ENCODE measurements around the gene LENG1. TPM values are rescaled to one million over a fixed set of nuclear protein-coding genes. Genes with fewer than 3 reads are reported as not detected.
A peak's percentile ranks its signal among the peaks of the same experiment; 100 is the strongest.

LENG1 gene
- polyA plus RNA-seq, 5 donors: 6.5 to 12.3 (median 7.9) TPM

DNA sequence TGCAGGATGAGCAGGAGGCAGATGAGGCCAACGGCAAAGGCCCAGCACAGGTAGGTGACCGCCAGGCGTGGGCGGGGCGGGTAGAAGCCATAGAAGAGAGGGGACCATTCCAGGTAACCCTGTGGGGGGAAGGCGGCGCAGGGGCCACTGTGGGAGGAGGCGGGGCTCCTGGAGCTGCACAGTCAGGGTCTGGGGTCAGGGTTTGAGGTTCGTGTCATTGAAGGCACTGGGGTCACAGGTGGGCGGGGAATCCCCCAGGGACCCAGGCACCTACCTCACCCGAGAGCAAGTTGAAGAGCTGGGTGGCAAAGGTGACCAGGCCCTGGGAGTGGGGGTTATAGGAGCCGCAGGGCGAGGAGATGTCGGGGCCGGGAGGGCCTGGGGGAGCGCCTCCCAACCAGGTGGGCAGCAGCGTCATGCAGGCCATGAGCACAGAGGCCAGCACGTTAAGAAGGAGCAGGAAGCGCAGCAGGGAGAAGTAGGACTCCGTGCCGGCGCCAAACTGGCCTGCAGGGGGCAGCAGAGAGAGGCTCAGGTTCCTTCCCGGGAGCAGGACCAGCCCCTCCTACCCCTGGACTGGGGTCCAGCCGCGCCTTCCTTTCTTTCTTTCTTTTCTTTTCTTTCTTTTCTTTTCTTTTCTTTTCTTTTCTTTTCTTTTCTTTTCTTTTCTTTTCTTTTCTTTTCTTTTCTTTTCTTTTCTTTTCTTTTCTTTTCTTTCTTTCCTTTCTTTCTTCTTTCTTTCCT, 8.8 kb upstream of the LENG1 start:
- peak; percentile 76 to 84 for DNase-seq

GRCh38 chr19:54165222-54165621, 5.7 kb upstream of the LENG1 start:
- DNase-seq: no peak

DNA sequence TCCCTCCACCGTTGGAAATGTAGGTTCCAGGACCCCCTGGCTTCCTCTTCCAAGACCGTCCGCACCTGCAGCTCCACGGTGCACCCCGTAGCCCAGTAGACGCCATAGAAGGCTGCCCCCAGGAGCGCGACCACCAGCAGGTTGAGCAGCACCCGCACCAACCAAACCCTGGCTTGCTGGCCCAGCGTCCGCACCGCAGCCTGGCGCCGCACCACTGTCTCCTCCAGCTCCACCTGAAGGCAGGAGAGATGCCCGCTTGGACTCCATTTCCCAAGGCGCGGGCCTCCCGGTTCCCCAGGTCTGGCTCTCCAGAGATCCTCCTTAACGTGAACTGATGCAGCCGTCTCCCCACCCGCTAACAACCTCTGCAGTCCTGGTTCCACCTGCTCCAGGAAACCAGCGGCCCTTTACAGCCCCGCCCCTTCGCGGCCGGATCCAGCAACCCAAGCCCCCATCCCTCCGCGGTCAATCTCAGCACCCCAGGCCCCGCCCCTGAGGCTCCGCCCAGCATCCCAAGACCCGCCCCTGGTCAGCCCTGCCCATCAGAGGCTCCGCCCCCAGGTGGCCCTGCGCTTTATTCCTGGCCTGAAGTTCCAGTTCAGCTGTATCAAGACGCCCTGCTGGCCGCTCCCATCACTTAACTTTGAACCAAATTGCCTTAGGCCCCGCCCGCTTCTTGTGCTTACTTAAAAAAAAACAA, 5.0 kb upstream of the LENG1 start:
- DNase-seq: no peak

DNA sequence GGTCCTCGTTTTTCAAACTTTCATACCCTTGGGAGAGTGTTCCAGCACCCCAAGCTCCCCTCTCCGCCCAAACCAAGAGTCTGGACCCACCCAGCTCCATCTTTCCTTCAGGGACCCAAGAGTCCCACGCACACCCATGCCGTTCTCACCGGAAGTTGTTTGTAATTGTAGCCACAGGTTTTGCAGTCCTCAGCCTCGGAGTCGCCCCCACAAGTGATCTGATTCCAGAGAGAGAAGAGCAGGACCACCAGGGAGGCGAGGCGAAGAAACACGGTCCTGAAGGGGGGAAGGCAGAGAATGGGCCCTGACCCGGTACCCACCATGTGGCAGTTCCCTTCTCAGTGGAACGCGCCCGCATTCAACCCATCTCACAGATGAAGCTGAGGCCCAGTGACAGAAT, 3.4 kb upstream of the LENG1 start:
- no peak for DNase-seq

GRCh38 chr19:54162241-54162805, 2.8 kb upstream of the LENG1 start:
- peak; percentile 60 to 71 for DNase-seq

GRCh38 chr19:54160854-54161253, 1.3 kb upstream of the LENG1 start:
- no peak for DNase-seq

DNA sequence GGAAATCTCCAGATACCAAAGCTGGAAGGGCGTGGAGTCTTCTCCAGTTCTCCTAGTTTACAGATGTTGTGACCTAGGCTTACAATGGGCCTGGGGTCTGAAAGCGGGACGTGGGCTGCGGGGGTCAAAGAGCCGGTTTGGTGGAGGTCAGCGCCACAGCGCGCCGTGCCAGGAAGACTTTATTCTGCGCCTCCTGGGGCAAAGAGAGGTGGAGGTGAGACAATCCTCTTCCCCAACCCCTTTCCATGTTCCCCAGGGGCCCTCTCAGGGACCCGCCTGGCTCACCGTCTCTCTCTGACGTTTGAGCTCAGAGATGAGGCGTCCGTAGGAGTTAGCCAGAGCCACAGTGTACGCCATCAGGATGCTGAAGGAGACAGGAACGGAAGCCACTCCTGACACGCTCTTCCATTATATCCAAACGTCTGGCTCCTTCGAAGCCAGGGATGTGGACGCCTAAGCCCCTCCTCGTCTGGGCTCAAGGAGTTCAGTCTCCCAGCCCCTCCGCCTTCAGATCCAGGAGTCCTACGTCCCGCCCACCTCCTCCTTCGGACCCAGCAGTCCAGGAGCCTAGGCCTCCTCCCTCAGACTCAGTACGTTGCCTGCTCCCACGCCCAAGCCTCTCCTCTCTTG, 776 bp upstream of the LENG1 start:
- peak in 1 of 2 donors; percentile 19 for DNase-seq

DNA sequence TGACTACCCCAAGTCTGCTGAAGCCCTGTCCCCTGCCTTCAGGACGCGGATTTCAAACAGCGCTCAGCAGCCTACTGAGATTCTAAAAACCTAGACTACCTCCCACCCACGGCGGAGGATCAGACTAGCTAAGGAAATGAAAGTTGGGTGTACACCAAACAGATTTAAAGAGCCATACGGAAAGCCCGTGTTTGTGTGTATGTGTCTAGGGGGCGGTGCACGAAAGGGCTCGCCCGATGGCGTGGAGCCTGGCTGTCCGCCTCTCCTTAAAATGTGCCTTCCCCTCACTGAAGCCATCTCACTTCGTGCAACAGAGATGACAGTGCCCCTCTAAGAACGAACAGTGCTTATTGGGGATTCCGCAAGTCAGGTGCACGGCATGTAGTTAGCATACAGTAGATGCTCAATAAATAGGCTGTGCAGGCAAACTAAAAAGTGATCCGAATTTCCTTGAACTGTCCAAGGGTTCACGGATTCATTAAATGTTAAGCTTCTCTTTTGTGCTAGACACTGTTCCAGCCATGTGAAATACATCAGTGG, 639 bp downstream of the LENG1 start:
- DNase-seq: no peak

DNA sequence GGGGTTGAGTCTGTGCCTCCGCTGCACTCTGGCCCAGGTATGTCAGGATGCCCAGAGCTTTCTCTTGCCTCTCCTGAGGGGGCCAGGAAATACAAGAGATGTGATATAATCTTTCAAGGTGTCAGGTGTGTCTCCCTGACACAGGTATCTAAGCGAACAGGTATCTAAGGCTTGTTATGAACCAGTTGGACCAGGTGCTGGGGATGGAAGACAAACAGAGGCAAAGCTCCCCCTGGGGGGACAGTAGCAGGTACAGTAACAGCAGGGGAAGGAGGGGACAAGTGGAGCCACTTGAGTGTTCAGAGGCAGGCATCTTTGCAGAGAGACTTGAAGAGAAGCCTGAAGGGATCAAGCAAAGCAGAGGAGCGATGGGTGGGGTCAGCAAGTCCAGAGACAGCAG, 2.6 kb downstream of the LENG1 start:
- no peak for DNase-seq

DNA sequence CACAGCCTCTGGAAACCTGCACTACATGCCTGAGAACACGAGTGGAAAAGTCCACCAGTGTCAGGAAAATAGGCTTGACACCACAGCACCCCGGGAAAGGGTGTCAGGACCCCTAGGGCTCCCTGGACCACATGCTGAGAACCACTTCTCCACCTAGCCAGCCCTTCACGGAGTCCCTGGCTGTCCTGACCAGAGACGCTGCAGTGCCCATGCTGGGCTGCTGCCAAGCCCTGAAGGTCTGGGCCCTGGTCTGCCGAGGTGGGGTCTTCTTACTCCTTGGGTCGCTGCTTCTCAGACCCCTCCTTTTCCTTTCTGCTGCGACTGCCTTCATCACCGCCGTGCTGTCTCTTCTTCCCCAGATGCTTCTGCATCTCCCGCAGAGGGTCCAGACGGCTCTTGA, 3.0 kb downstream of the LENG1 start:
- no peak for DNase-seq

DNA sequence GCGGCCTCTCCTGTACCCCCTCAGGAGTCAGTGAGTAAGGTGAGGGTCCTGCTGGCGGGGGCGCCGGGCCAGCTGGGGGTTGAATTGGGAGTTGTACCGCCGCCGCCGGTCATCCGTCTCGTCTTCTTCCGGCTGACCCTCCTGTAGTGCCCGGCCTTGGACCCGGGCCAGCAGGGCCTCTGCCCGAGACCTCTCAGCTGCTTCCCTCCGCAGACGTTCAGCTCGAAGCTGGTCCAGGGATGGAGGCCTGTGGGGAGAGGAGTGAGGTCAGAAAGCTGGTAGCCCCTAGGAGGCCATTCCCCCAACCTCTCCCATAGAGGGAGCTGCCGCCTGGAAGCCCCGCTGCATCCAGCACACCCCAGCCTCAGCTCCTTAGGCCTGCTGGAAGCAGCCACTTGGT, 3.8 kb downstream of the LENG1 start:
- no peak for DNase-seq

DNA sequence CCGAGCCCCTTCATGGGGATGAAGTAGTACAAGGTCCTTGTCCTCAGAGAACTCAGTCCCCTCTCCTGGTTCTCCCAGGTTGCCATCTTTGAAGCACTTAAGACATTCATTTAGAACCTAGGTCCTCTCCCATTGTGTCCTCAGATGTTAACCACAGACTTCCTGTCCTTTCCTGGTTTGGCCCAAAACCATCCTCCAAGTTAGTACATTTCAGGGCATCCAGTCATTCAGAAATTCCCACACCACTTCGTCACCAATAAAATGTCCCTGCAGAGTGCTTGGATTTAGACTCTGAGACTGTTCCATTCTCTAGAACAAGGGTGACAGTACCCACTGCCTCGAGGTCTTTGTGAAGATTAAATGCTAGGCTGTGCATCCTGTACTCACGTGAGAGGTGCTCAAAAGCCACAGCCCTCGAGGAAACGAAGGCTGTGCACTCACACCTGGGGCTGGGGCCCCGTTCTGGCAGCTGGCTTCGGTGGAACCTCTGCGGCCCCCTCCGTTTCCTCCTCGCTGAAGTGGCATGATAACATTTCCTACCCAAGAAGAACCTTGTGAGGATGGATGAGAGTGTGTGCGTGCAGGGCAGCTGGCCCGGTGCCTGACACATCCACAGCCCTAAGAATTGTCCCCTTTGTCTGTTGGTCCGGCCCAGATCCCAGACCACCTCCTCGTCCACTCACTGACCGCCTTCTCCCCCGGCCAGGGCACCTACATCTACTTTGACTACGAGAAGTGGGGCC, 4.7 kb downstream of the LENG1 start:
- no peak for DNase-seq

DNA sequence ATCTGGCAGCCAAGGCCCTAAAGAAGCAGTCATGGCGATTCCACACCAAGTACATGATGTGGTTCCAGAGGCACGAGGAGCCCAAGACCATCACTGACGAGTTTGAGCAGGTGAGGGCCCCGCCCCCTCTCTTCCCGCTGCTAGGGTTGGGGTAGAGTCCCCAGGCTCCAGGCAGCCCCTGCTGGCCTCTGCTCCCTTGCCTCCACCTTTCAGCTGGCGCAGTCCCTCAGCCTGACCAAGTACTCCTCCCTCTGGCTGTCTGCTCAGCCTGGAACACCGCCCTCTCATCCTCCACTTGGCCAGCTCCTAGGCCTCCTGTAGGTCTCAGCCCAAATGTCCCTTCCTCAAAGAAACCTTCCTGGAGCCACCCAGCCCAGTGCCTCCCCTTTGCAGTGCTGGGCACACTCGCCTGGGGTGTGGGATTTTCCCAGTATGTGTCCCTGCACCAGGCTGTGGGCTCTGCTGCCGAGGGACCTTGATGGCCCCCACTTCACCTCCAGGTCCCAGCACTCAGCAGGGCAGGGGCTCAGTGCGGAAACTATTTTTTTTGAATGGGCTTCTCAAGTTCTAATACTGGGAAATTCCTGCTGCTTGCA, 5.7 kb downstream of the LENG1 start:
- DNase-seq: no peak

DNA sequence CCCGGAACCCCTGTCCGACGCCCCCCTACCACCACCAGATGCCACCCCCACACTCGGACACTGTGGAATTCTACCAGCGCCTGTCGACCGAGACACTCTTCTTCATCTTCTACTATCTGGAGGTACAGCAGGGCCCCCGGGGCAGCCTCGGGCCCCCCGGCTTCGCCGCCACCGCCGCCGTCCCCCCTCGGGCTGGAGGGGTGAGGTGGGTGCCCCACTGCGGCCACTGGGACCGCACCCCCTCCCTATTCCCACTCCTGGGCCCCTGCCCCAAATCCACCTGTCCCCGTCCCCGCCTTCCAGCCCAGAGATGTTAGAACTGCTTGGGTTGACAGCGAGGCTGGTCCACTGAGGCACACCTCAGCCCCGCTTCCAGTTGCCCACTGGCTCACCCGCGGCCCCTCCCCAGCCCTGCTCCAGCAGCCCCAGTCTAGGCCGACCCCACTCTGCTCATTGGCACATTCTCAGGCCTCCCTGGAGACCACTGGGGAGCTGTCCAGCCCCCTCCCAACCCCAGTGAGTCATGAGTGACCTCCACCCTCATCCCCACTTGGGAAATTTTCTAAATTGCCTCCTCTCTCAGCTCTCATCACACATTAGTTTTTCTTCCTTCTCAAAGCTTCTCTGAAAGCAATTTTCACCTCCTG, 6.5 kb downstream of the LENG1 start:
- no peak for DNase-seq

DNA sequence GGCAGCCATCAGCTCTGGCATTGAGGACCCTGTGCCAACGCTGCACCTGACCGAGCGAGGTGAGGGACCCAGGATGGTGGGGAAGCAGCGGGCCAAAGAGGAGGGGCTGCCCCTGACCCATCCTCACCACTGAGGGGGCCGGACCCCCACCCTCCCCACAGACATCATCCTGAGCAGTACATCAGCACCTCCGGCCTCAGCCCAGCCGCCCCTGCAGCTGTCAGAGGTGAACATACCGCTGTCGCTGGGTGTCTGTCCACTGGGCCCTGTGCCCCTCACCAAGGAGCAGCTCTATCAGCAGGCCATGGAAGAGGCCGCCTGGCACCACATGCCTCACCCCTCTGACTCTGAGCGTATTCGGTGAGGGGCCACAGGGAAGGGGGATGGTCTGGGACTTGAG, 7.3 kb downstream of the LENG1 start:
- no peak for DNase-seq

DNA sequence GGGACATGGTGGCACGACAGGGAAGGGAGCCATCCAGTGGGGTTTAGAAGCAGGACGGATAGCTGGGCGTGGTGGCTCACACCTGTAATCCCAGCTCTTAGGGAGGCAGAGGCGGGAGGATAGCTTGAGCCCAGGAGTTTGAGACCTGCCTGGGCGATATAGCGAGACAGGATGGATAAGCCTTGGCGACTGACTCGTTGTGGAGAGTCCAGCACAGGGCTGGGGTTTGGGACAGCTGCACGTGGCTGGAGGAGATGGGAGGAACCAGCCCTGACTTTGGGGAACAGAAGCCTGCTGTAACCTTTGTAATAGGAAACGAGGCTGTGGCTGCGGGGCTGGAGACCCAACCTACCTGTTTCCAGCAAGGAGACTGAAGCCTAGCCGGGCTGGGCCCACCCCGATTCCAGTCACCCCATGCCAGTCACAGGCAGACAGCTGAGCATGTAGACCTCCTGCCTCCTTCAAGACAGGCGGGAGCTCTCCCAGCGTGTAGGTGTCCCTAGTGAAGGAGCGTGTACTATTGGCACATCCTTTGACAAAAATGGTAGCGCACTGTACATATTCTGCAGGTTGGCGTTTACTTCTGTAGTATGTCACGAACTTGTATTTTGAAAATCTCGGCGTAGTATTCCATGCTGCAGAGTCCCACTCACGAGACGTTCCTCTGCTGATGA, 8.0 kb downstream of the LENG1 start:
- DNase-seq: no peak

DNA sequence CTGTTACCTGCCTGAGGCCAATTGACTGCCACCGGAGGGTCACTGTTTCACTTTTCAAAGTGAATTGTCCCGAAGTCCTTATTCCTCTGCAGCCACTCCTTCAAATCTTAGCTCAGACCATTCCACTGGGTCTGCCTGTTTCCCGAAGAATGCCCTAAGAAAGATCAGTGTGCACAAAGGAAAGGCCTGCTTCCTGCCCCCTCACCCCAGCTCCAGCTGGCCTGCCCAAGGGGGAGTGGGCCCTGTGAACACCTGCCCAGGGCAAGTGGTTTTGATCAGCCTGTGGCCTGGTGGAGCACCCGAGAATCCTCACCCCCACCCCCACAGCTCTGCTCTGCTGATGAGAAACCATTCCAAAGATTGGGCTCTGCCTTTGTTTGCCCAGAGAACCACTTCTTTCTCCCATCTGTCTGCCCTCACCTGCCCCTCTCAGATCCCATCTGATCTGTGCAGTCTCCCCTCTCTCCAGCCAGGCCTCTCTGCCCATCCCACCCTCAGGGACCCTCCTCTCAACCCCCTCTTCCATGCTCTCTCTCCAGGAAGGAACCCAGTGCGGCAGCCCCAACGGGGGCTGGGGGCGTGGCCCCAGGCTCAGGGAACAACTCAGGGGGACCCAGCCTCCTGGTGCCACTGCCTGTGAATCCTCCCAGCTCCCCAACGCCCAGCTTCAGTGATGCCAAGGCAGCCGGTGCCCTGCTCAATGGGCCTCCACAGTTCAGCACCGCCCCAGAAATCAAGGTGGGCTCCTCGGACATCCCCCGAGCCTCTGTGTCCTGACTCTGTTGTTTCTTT, 10.3 kb downstream of the LENG1 start:
- no peak for DNase-seq

- no peak for DNase-seq
Observed at GRCh38 chr19:54148158-54148557, 11.4 kb downstream of the LENG1 start.

- DNase-seq: no peak
Observed at GRCh38 chr19:54147676-54148075, 11.8 kb downstream of the LENG1 start.

Data from right lung (tissue), 5 donors.